B cell (primary cell): ENCODE results near the gene EPAS1. TPM values are rescaled to one million over a fixed set of nuclear protein-coding genes. Genes with fewer than 3 reads are reported as not detected.

Experiments used
- ATAC-seq: fragments of 200-7000 bp; cut with Tn5 transposase; one replicate; pipeline ENCODE4 v1.10.0; 2021; ENCODE audit warnings: low read depth, mild to moderate bottlenecking, moderate number of reproducible peaks, moderate library complexity
- CTCF ChIA-PET: fragments of 350-600 bp; sonication (Branson Sonifier 250); formaldehyde crosslinking; loops from one replicate; lab custom pipeline; 2021; ENCODE audit warnings: antibody characterized with exemption, inconsistent platforms; lab: Charles Lee
- POLR2A ChIA-PET: fragments of 350-600 bp; sonication (Branson Sonifier 250); formaldehyde crosslinking; loops from one replicate; lab custom pipeline; 2021; ENCODE audit warnings: antibody characterized with exemption; lab: Charles Lee
- DNase-seq: peaks from one replicate; pipeline ENCODE4 v3.0.0; 2013
- H2AFZ ChIP-seq: 2 replicates; pipeline ENCODE4 v1.6.1; 2012; ENCODE audit warnings: mild to moderate bottlenecking, low read depth, low read length; ENCODE audit not compliant: insufficient read depth, poor library complexity, severe bottlenecking
- H3K27ac ChIP-seq, 2 donors: 1 replicate in 1 of 2; 2 replicates in 1 of 2; pipeline ENCODE4 v1.5.1; 2012 to 2013; ENCODE audit warnings: low read length in 2 of 2, mild to moderate bottlenecking in 2 of 2, moderate library complexity in 1 of 2
- H3K27me3 ChIP-seq, 4 experiments: fragments of 200-600 bp in 1 of 4; sonication (generic) in 1 of 4; replicated peaks in 1 of 4; 1 replicate in 2 of 4; 2 replicates in 2 of 4; pipeline versions ENCODE4 v1.6.1 to v1.7.0; 2013 to 2016; ENCODE audit warnings: low read length in 3 of 4, mild to moderate bottlenecking in 2 of 4, mixed read lengths in 1 of 4, moderate library complexity in 1 of 4; ENCODE audit not compliant: insufficient read depth in 4 of 4, control insufficient read depth in 3 of 4; ENCODE audit errors: control extremely low read depth in 1 of 4
- H3K36me3 ChIP-seq, 2 experiments: replicated peaks in 1 of 2; 1 replicate in 1 of 2; 2 replicates in 1 of 2; pipeline versions ENCODE4 v1.6.1 to v1.7.1; 2013; ENCODE audit warnings: low read length in 1 of 2; ENCODE audit not compliant: insufficient read depth in 2 of 2, control insufficient read depth in 1 of 2; ENCODE audit errors: control extremely low read depth in 1 of 2, extremely low read depth in 1 of 2
- H3K4me1 ChIP-seq, 2 donors: fragments of 200-600 bp in 1 of 2; sonication (generic) in 1 of 2; 1 replicate in 1 of 2; 2 replicates in 1 of 2; pipeline versions ENCODE4 v1.5.1 to v1.6.1; 2013 to 2017; ENCODE audit warnings: low read length in 2 of 2; ENCODE audit not compliant: control insufficient read depth in 2 of 2, insufficient read depth in 2 of 2
- H3K4me2 ChIP-seq: replicated peaks from 2 replicates; pipeline ENCODE3; 2012; ENCODE audit warnings: mild to moderate bottlenecking, low read depth, low read length; ENCODE audit not compliant: poor library complexity, severe bottlenecking
- H3K4me3 ChIP-seq, 5 experiments: fragments of 200-600 bp in 1 of 5; sonication (generic) in 1 of 5; 1 replicate in 3 of 5; 2 replicates in 2 of 5; pipeline versions ENCODE4 v1.5.1 to v1.7.0; 2011 to 2016; ENCODE audit warnings: low read length in 4 of 5, mild to moderate bottlenecking in 4 of 5, low read depth in 2 of 5, control low read depth in 1 of 5, moderate library complexity in 1 of 5; ENCODE audit not compliant: insufficient read depth in 1 of 5; ENCODE audit errors: control extremely low read depth in 1 of 5, extremely low read depth in 1 of 5
- H3K79me2 ChIP-seq: fragments of 200-600 bp; sonication (generic); one replicate; pipeline ENCODE4 v1.6.0; 2016; ENCODE audit warnings: low read length; ENCODE audit not compliant: control insufficient read depth, insufficient read depth
- H3K9ac ChIP-seq: fragments of 200-600 bp; sonication (generic); 2 replicates; pipeline ENCODE4 v1.6.1; 2017; ENCODE audit warnings: mild to moderate bottlenecking, low read length, moderate library complexity
- H3K9me3 ChIP-seq, 3 donors: one replicate each; pipeline versions ENCODE4 v1.6.1 to v1.7.1; 2013; ENCODE audit warnings: low read length in 2 of 3; ENCODE audit not compliant: control insufficient read depth in 2 of 3, insufficient read depth in 1 of 3; ENCODE audit errors: control extremely low read depth in 1 of 3
- H4K20me1 ChIP-seq: 2 replicates; pipeline ENCODE4 v1.6.0; 2012; ENCODE audit warnings: mild to moderate bottlenecking, low read length; ENCODE audit not compliant: insufficient read depth, control insufficient read depth, poor library complexity, severe bottlenecking
- H3K27ac Mint-ChIP-seq: one replicate; pipeline ENCODE4 v1.8.0; 2021; ENCODE audit warnings: mixed read lengths
- H3K27me3 Mint-ChIP-seq: one replicate; pipeline ENCODE4 v1.8.0; 2021; ENCODE audit warnings: mixed read lengths
- H3K4me1 Mint-ChIP-seq: one replicate; pipeline ENCODE4 v1.8.0; 2021; ENCODE audit warnings: mixed read lengths
- H3K4me3 Mint-ChIP-seq: one replicate; pipeline ENCODE4 v1.8.0; 2021; ENCODE audit warnings: mixed read lengths
- H3K9me3 Mint-ChIP-seq: one replicate; pipeline ENCODE4 v1.8.0; 2022; ENCODE audit warnings: mixed read lengths; ENCODE audit not compliant: insufficient read depth
- CTCF ChIP-seq: fragments of 200-600 bp; IDR thresholded peaks from one replicate; pipeline ENCODE4 v1.8.0; 2022; ENCODE audit warnings: antibody characterized with exemption, mild to moderate bottlenecking
- EZH2 ChIP-seq: IDR thresholded peaks from 2 replicates; pipeline ENCODE4 v1.6.1; 2012; ENCODE audit warnings: borderline replicate concordance, low read depth, mild to moderate bottlenecking, moderate library complexity, low read length; ENCODE audit not compliant: insufficient read depth, poor library complexity, severe bottlenecking
- WGBS: methylation state at CpG from one replicate; pipeline ENCODE4 v1.1.5; 2013; ENCODE audit warnings: missing lambda C conversion rate; ENCODE audit not compliant: insufficient coverage; 5-methylcytosine and 5-hydroxymethylcytosine counted together
- intact Hi-C: fragments of 100-400 bp; cut with micrococcal nuclease; formaldehyde crosslinking; loops from one replicate; pipeline ENCODE4 v1.10.0; 2022
- polyA plus RNA-seq: library from polyadenylated mRNA; depleted of rRNA; stranded (reverse); fragments of >200 nt; gene quantifications from 2 replicates; pipeline ENCODE4 v1.2.3, GENCODE V29; 2012
- total RNA-seq, 2 donors: library from RNA; stranded (reverse); fragments of 120-200 nt in 1 of 2; gene quantifications; 1 replicate in 1 of 2; 2 replicates in 1 of 2; pipeline versions ENCODE4 v1.2.3 to v1.2.4, GENCODE V29; 2013 to 2022

The EPAS1 gene
- total and polyA plus RNA-seq, 2 donors (not counting 1 experiment from before 2014, with no cell fraction given), result 0.06 to 0.37 TPM

GRCh38 chr2:46249654-46250053, 47.6 kb upstream of the EPAS1 start:
- Histone ChIP-seq H2AFZ (no peak overlapping the region), H3K27ac (no peak overlapping the region), H4K20me1 (no peaks in the 10 kb centered on the region), H3K36me3 (no peaks in the 10 kb centered on the region), H3K79me2 (no peaks in the 10 kb centered on the region), H3K9ac (no peak overlapping the region), H3K27me3 (no peaks in the 10 kb centered on the region), H3K4me2 (no peak overlapping the region), H3K9me3 (no peaks in the 10 kb centered on the region), H3K4me1 (no peaks in the 10 kb centered on the region), H3K4me3 (no peak overlapping the region)
- Mint-ChIP-seq H3K4me3 (no peak overlapping the region), H3K4me1 (no peaks in the 10 kb centered on the region), H3K9me3 (no peaks in the 10 kb centered on the region), H3K27me3 (peaks cover 29% of the 10 kb centered on the region), H3K27ac (no peak overlapping the region)
- CTCF ChIA-PET, result no interaction called here
- intact Hi-C loops, result no loop called here
- DNase-seq (no peak), ATAC-seq (no peak)
- TF ChIP-seq CTCF (no peak), EZH2 (no peak)
- POLR2A ChIA-PET, result no interaction called here

- DNase-seq, result no peak
- ChIA-PET POLR2A (no interaction called here), CTCF (no interaction called here)
- intact Hi-C loops, result no loop called here
- 92% methylated on average over 3 of the region's 5 CpGs for WGBS
- Histone ChIP-seq H3K27ac (no peak overlapping the region), H4K20me1 (no peaks in the 10 kb centered on the region), H3K4me2 (no peak overlapping the region), H3K27me3 (no peaks in the 10 kb centered on the region), H3K9ac (no peak overlapping the region), H2AFZ (no peak overlapping the region), H3K79me2 (no peaks in the 10 kb centered on the region), H3K36me3 (no peaks in the 10 kb centered on the region), H3K4me1 (no peaks in the 10 kb centered on the region), H3K4me3 (no peak overlapping the region), H3K9me3 (no peaks in the 10 kb centered on the region)
- H3K27me3 Mint-ChIP-seq, result peaks cover 29% of the 10 kb centered on the region
- no peak for ATAC-seq
- H3K4me3 Mint-ChIP-seq, result no peak overlapping the region
- H3K27ac Mint-ChIP-seq, result no peak overlapping the region
- H3K4me1 Mint-ChIP-seq, result no peaks in the 10 kb centered on the region
- TF ChIP-seq CTCF, result no peak
- no peak for TF ChIP-seq EZH2
- H3K9me3 Mint-ChIP-seq, result no peaks in the 10 kb centered on the region
These were observed 44.1 kb upstream of the EPAS1 start for GRCh38 chr2:46252891-46253659.
